Astrocyte of the cerebellum (primary cell): ENCODE results near the gene EPHA4.
A peak's percentile ranks its signal among the peaks of the same experiment; 100 is the strongest.

Experiments
- DNase-seq: peaks from one replicate; pipeline ENCODE4 v3.0.0-alpha.2; 2011; ENCODE audit warnings: low read depth
- H3K4me3 ChIP-seq: 2 replicates; pipeline ENCODE4 v1.5.1; 2011; ENCODE audit warnings: mild to moderate bottlenecking, low read depth, low read length, moderate library complexity
- CTCF ChIP-seq: IDR thresholded peaks from 2 replicates; pipeline ENCODE4 v1.5.1; 2012; ENCODE audit warnings: low read length, low read depth, moderate library complexity, mild to moderate bottlenecking; ENCODE audit errors: missing control alignments
- in situ Hi-C: cut with HindIII; loops from 2 replicates; pipeline ENCODE4 v1.10.0; 2017; ENCODE audit warnings: low sequenced_read_pairs

EPHA4 gene

GRCh38 chr2:221428896-221429295, 143.2 kb downstream of the EPHA4 start:
- DNase-seq: no peak
- in situ Hi-C loops: no loop called here
- no peak for TF ChIP-seq CTCF
- no peak overlapping the region for H3K4me3 ChIP-seq

- TF ChIP-seq CTCF: no peak
- H3K4me3 ChIP-seq: no peak overlapping the region
- in situ Hi-C loops: no loop called here
Observed at GRCh38 chr2:221426929-221427328, 145.2 kb downstream of the EPHA4 start.

DNA sequence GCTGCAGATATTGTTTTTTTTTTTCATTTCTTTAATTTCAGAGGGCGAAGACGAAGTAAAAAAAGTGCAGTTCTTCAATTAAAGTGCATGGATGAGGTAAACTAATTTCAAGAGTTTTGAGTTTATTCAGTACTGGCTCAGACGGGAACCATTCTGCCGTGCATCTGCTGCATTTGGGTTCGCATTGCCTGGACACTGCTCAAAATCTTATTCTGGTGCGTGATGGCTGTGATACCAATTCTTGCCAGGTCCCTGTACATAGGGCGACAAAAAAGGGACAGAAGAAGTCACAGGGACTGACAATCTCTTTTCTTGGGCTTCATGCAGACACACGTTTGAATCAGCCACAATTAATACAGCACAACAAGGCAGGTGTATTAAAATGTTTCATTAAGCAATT, 146.2 kb downstream of the EPHA4 start:
- TF ChIP-seq CTCF: no peak
- in situ Hi-C loops: no loop called here
- no peak for DNase-seq
- no peak overlapping the region for H3K4me3 ChIP-seq

More at GRCh38 chr2:221426929-221427328, 145.2 kb downstream of the EPHA4 start:
- no peak for DNase-seq

GRCh38 chr2:221425353-221425752, 146.8 kb downstream of the EPHA4 start:
- TF ChIP-seq CTCF: no peak
- in situ Hi-C loops: no loop called here
- H3K4me3 ChIP-seq: no peak overlapping the region
- DNase-seq: no peak

- DNase-seq: peak; percentile 64
- H3K4me3 ChIP-seq: no peak overlapping the region
- TF ChIP-seq CTCF: no peak
- in situ Hi-C loops: no loop called here
Observed at GRCh38 chr2:221423210-221423804, 148.8 kb downstream of the EPHA4 start.

DNA sequence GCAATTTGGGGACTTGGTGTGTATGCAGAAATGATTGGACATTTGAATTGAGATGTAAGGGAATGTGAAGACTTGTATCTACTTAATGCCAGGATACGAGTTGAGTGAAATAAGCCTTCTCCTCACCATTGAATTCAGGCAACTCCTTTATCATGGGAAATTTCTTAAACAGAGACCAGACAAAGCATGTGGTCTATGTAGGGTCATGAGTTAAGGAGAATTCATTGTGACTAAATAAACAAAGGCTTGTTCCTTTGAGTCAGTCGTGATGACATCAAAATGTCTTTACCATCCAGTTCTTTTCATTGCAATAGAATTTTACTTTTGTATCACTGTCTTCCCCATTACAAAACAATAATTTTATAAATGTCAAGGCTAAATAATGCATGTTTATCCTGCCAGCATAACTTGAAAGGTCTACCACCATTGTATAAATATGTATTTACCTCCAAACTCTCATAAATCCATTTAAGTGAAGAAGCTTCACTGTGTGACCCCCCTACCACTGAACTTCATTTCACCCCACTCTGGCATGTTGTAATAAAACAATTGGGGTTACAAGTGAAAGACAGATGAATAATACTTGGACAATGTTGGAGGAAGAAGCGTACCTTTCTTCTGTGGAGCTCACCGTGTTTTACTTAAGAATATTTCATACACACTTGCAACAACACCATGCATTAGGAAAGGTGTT, 149.4 kb downstream of the EPHA4 start:
- no peak overlapping the region for H3K4me3 ChIP-seq
- in situ Hi-C loops: no loop called here
- no peak for TF ChIP-seq CTCF
- no peak for DNase-seq
